Erythroblast (primary cell): ENCODE data around the gene CFAP68.

Experiments
- GATA1 ChIP-seq: IDR thresholded peaks from 2 replicates; pipeline ENCODE4 v1.6.1; 2011; ENCODE audit warnings: low read depth, mild to moderate bottlenecking, control low read depth, low read length, moderate library complexity
- POLR2A ChIP-seq: IDR thresholded peaks from 2 replicates; pipeline ENCODE4 v1.6.1; 2011; ENCODE audit warnings: mild to moderate bottlenecking, low read length

- TF ChIP-seq POLR2A (no peak), GATA1 (no peak)
Measured at GRCh38 chr11:111833524-111833923, 45.8 kb upstream of the CFAP68 start.
